ENCODE data around the gene SUPT20HL1.

DNA sequence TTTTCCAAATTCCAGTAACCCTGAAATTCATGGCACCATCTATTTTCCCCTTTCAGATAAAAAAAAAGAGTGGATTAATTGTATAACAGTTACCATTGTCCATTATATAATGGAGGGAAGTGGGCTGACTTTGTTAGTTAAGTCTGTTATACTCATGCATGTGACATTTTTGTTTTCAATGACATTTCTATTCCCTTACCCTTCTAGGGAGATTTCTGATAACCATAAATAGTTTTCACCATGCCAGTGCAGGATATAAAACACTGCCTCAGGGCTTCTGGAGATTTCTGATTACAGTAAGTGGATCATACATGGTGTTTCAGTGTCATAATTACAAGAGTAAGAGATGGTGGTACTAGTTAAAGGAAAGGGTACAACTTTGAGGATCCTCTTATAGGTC, 45.5 kb downstream of the SUPT20HL1 start:
- TF ChIP-seq, protein P1, sequence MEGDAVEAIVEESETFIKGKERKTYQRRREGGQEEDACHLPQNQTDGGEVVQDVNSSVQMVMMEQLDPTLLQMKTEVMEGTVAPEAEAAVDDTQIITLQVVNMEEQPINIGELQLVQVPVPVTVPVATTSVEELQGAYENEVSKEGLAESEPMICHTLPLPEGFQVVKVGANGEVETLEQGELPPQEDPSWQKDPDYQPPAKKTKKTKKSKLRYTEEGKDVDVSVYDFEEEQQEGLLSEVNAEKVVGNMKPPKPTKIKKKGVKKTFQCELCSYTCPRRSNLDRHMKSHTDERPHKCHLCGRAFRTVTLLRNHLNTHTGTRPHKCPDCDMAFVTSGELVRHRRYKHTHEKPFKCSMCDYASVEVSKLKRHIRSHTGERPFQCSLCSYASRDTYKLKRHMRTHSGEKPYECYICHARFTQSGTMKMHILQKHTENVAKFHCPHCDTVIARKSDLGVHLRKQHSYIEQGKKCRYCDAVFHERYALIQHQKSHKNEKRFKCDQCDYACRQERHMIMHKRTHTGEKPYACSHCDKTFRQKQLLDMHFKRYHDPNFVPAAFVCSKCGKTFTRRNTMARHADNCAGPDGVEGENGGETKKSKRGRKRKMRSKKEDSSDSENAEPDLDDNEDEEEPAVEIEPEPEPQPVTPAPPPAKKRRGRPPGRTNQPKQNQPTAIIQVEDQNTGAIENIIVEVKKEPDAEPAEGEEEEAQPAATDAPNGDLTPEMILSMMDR (conservative IDR thresholded peaks at IDR 0.05; ENCODE audit: low read length): no peak
- no peak for TF ChIP-seq EZH2phosphoT487 (IDR thresholded peaks at IDR 0.05; ENCODE audit: borderline replicate concordance, low read depth, low read length)

Data from OCI-LY7 (cell line).